ENCODE data around the gene FHIP1B. TPM values are rescaled to one million over a fixed set of nuclear protein-coding genes. Genes with fewer than 3 reads are reported as not detected.

The FHIP1B gene
- total and polyA plus RNA-seq, 4 experiments from 2014 or later = 12.0 to 50.8 (median 32.7) TPM

DNA sequence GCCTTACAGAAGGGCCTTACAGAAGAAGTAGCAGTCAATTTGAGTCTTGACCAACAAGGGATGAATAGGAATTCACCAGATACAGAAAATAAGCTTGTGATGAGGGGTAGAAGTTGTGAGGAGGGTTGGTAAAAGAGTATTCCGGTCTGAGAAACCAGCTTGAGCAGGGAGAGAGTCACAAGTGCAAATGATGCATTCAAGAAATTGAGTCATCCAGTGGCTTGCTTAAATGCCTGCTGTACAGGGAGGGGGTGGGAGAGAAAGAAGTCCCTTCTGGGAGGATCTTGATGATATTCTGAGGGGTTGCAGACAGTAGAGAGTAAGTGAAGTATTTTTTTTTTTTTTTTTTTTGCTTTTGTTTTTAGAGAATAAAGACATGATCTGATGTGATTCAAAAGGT is 34.4 kb upstream of the FHIP1B start:
- ChIA-PET CTCF (ENCODE audit: partially characterized antibody) (no interaction called here), POLR2A (ENCODE audit: partially characterized antibody) (no interaction called here)
- Histone ChIP-seq H3K9me3 (ENCODE audit: control insufficient read depth in 1 of 2, low read length in 2 of 2) (no peaks in the 10 kb centered on the region), H3K4me3 (ENCODE audit: low read length in 2 of 2) (no peak overlapping the region), H3K27me3 (ENCODE audit: insufficient read depth, low read length) (no peaks in the 10 kb centered on the region), H3K36me3 (ENCODE audit: insufficient read depth, low read length) (no peaks in the 10 kb centered on the region), H3K27ac (ENCODE audit: low read depth, low read length) (no peak overlapping the region), H3K4me1 (ENCODE audit: insufficient read depth, low read length) (no peaks in the 10 kb centered on the region)
- H3K27me3 Mint-ChIP-seq = peaks cover 15 to 30% of the 10 kb centered on the region in 2 donors
- H3K4me3 Mint-ChIP-seq = no peak overlapping the region
- H3K27ac Mint-ChIP-seq = no peak overlapping the region
- H3K9me3 Mint-ChIP-seq = no peaks in the 10 kb centered on the region
- no peak for DNase-seq
- intact Hi-C loops (cut with micrococcal nuclease) = no loop called here
- H3K4me1 Mint-ChIP-seq = no peaks in the 10 kb centered on the region
- H3K36me3 Mint-ChIP-seq = no peaks in the 10 kb centered on the region

DNA sequence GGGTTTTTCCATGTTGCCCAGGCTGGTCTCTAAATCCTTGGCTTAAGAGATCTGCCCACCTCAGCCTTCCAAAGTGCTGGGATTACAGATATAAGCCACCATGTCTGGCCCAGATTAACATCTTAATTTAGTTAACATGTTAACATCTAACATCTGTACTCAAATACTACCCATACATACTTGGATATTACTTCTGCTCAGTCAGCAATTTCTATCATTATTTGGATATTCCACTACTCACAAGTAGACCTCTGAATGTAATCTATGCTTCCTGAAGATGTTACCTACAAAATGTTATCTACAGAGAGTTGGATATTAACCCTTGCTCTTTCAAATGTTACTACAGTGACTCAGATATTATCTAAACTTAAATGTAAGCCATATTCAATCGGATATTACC is 29.2 kb upstream of the FHIP1B start:
- Histone ChIP-seq H3K9me3 (ENCODE audit: control insufficient read depth in 1 of 2, low read length in 2 of 2) (no peaks in the 10 kb centered on the region), H3K36me3 (ENCODE audit: insufficient read depth, low read length) (no peaks in the 10 kb centered on the region), H3K4me3 (ENCODE audit: low read length in 2 of 2) (no peak overlapping the region), H3K27me3 (ENCODE audit: insufficient read depth, low read length) (peaks cover 17% of the 10 kb centered on the region), H3K4me1 (ENCODE audit: insufficient read depth, low read length) (peaks cover 8% of the 10 kb centered on the region), H3K27ac (ENCODE audit: low read depth, low read length) (no peak overlapping the region)
- intact Hi-C loops (cut with micrococcal nuclease) = no loop called here
- Mint-ChIP-seq H3K4me3 (no peak overlapping the region), H3K36me3 (no peaks in the 10 kb centered on the region), H3K4me1 (peaks cover 0 to 8% (median 5%) of the 10 kb centered on the region in 4 donors), H3K27ac (no peak overlapping the region), H3K27me3 (peaks cover 4 to 17% of the 10 kb centered on the region in 2 donors), H3K9me3 (no peaks in the 10 kb centered on the region)
- ChIA-PET POLR2A (ENCODE audit: partially characterized antibody) (no interaction called here), CTCF (ENCODE audit: partially characterized antibody) (interaction anchor here (2.0 kb wide), 1 partner anchor 11 kb away, joined by 7 read pairs; no protein-coding TSS in a partner anchor)
- DNase-seq = no peak

DNA sequence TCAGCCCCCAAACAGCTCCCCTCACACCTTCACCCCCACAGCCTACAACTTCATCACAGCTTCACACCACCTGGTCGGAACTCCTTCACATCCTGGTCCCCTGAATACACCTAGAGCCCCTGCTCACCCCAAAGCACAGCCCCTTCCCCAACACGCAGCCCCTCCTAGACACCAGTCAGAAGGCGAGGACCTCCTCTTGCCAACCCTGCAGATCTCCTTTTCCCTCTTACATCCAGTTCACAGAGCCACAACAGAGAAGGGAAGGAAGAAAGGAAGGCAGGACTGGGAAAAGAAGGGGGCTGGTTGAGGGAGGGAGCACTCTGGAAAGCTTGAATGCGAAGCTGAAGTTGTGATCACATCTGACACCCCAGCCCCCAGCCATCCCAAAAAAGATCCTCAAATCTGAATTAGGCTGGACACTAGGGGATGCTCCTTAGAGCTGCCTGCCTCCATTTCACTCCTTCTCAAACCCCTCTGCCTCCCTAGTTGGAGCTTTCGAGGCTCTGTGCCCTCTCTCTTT is 25.8 kb upstream of the FHIP1B start:
- Histone ChIP-seq H3K4me1 (ENCODE audit: insufficient read depth, low read length) (peaks cover 11% of the 10 kb centered on the region), H3K4me3 (ENCODE audit: low read length in 2 of 2) (no peak overlapping the region), H3K27me3 (ENCODE audit: insufficient read depth, low read length) (peaks cover 21% of the 10 kb centered on the region), H3K36me3 (ENCODE audit: insufficient read depth, low read length) (no peaks in the 10 kb centered on the region), H3K9me3 (ENCODE audit: control insufficient read depth in 1 of 2, low read length in 2 of 2) (no peaks in the 10 kb centered on the region), H3K27ac (ENCODE audit: low read depth, low read length) (no peak overlapping the region)
- Mint-ChIP-seq H3K36me3 (no peaks in the 10 kb centered on the region), H3K4me3 (no peak overlapping the region), H3K27me3 (peaks cover 9 to 22% of the 10 kb centered on the region in 2 donors), H3K9me3 (no peaks in the 10 kb centered on the region), H3K27ac (no peak overlapping the region), H3K4me1 (peaks cover 0 to 11% (median 5%) of the 10 kb centered on the region in 4 donors)
- ChIA-PET CTCF (ENCODE audit: partially characterized antibody) (interaction anchor here (1.3 to 2.1 kb wide), 4 partner anchors 9 to 183 kb away, joined by 5 to 9 read pairs (median 5); no protein-coding TSS in a partner anchor), POLR2A (ENCODE audit: partially characterized antibody) (interaction anchor here (1.7 kb wide), 1 partner anchor 25 kb away, joined by 8 read pairs; no protein-coding TSS in a partner anchor)
- intact Hi-C loops (cut with micrococcal nuclease) = no loop called here
- DNase-seq = no peak

DNA sequence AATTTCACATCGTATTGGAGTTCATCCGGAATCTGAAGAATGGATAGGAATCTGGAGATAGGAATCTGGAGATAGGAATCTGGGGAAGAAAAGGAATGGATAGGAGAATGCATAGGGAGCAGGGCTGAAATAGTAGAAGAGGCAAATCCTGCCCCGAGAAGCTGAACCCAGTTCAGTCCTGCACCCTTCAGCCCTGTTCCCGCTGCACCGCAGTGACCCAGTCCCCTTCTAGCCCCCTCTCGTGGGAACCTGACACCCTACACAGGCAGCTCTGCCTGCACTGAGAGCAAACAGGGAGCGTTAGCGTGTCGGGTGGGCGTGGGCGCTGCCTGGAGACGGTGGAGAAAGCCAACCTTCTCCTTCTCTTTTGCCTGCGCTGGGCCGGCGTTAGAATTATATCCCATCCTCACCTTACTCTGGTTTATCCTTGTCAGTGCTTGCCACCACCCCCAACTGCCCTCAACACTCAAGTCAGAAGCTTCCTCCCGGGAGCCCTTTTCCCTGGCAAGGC is 24.2 kb upstream of the FHIP1B start:
- intact Hi-C loops (cut with micrococcal nuclease) = loop anchor here (2.0 to 10.0 kb wide), 2 partner anchors 24 to 186 kb away; partner anchors contain the start of genes FHIP1B and HPX

DNA sequence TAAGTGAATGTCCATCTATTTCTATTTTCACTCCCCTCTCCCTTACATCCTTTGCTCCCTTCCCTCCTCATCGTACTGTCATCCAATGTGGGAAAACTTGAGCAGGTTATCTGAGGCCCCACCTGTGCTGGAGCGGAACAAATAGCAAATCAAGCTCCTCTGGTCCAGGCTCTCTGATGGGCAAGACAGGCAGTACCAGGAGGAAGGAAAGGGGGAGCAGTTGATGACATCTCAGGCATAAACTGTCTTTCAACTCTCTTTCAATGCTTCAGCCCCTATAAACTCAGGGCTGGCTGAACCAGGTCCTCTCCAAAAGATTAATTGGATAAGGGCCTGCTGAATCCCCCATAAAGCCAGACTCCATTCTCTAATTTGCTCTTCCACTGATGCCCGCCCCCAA is 23.7 kb upstream of the FHIP1B start:
- CTCF ChIA-PET (ENCODE audit: partially characterized antibody) = no interaction called here
- peak overlapping the region in 4 of 8 donors; percentile 73 to 85 (median 84) for H3K4me3 Mint-ChIP-seq
- H3K4me1 Mint-ChIP-seq = peaks cover 0 to 11% (median 5%) of the 10 kb centered on the region in 4 donors

More for the DNA sequence above, 24.2 kb upstream of the FHIP1B start:
- peaks cover 0 to 11% (median 5%) of the 10 kb centered on the region in 4 donors for H3K4me1 Mint-ChIP-seq
- H3K27me3 ChIP-seq (ENCODE audit: insufficient read depth, low read length) = peaks cover 21% of the 10 kb centered on the region
- no peak for DNase-seq
- H3K27ac Mint-ChIP-seq = no peak overlapping the region
- no peaks in the 10 kb centered on the region for H3K36me3 Mint-ChIP-seq
- H3K4me1 ChIP-seq (ENCODE audit: insufficient read depth, low read length) = peaks cover 11% of the 10 kb centered on the region
- no peak overlapping the region for H3K27ac ChIP-seq (ENCODE audit: low read depth, low read length)
- H3K4me3 ChIP-seq (ENCODE audit: low read length in 2 of 2) = peak overlapping the region in 1 of 2 donors; percentile 23
- peaks cover 8 to 11% of the 10 kb centered on the region in 2 donors for H3K27me3 Mint-ChIP-seq
- no peaks in the 10 kb centered on the region for H3K36me3 ChIP-seq (ENCODE audit: insufficient read depth, low read length)
- no peaks in the 10 kb centered on the region for H3K9me3 ChIP-seq (ENCODE audit: control insufficient read depth in 1 of 2, low read length in 2 of 2)
- POLR2A ChIA-PET (ENCODE audit: partially characterized antibody) = interaction anchor here (0.8 kb wide), 1 partner anchor 21 kb away, joined by 4 read pairs; no protein-coding TSS in a partner anchor
- peak overlapping the region; percentile 73 to 86 (median 83) for H3K4me3 Mint-ChIP-seq
- no peaks in the 10 kb centered on the region for H3K9me3 Mint-ChIP-seq
- CTCF ChIA-PET (ENCODE audit: partially characterized antibody) = interaction anchor here (0.5 to 1.6 kb wide), 2 partner anchors 70 to 105 kb away, joined by 5 to 9 read pairs; no protein-coding TSS in a partner anchor

DNA sequence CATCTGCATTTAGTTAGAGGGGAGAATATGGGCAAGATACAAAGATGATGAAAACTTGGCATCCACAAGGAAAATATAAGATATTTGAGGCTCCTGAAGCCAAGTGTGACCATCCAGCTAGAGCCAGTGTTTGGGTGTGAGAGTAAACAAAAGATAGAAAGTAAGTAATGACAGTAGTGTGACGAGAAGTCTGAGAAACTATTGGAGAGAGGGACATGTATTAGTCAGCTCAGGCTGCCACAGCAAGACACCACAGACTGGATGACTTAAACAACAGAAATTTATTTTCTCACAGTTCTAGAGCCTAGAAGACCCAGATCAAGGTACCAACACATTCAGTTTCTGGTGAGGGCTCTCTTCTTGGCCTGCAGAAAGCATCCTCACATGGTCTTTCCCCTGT is 18.8 kb upstream of the FHIP1B start:
- H3K4me1 Mint-ChIP-seq = no peaks in the 10 kb centered on the region
- no peaks in the 10 kb centered on the region for H3K9me3 Mint-ChIP-seq
- intact Hi-C loops (cut with micrococcal nuclease) = loop anchor here (10.0 kb wide), 1 partner anchor 192 kb away; the partner anchor contains the start of gene HPX
- Histone ChIP-seq H3K36me3 (ENCODE audit: insufficient read depth, low read length) (no peaks in the 10 kb centered on the region), H3K27me3 (ENCODE audit: insufficient read depth, low read length) (no peaks in the 10 kb centered on the region), H3K4me1 (ENCODE audit: insufficient read depth, low read length) (no peaks in the 10 kb centered on the region), H3K4me3 (ENCODE audit: low read length in 2 of 2) (no peak overlapping the region), H3K27ac (ENCODE audit: low read depth, low read length) (no peak overlapping the region), H3K9me3 (ENCODE audit: control insufficient read depth in 1 of 2, low read length in 2 of 2) (no peaks in the 10 kb centered on the region)
- DNase-seq = no peak
- H3K27me3 Mint-ChIP-seq = peaks cover 4 to 6% of the 10 kb centered on the region in 2 donors
- ChIA-PET POLR2A (ENCODE audit: partially characterized antibody) (no interaction called here), CTCF (ENCODE audit: partially characterized antibody) (interaction anchor here (1.7 to 5.1 kb wide), 6 partner anchors 10 to 101 kb away, joined by 7 to 60 read pairs (median 22); partner anchors contain the start of gene FHIP1B)
- no peaks in the 10 kb centered on the region for H3K36me3 Mint-ChIP-seq
- H3K27ac Mint-ChIP-seq = no peak overlapping the region
- H3K4me3 Mint-ChIP-seq = no peak overlapping the region

More for the DNA sequence above, 23.7 kb upstream of the FHIP1B start:
- POLR2A ChIA-PET (ENCODE audit: partially characterized antibody) = interaction anchor here (0.8 kb wide), 1 partner anchor 21 kb away, joined by 4 read pairs; no protein-coding TSS in a partner anchor
- H3K4me3 ChIP-seq (ENCODE audit: low read length in 2 of 2) = no peak overlapping the region
- no peaks in the 10 kb centered on the region for H3K9me3 Mint-ChIP-seq
- no peak for DNase-seq
- peaks cover 8 to 11% of the 10 kb centered on the region in 2 donors for H3K27me3 Mint-ChIP-seq
- H3K27me3 ChIP-seq (ENCODE audit: insufficient read depth, low read length) = peaks cover 21% of the 10 kb centered on the region
- H3K4me1 ChIP-seq (ENCODE audit: insufficient read depth, low read length) = peaks cover 11% of the 10 kb centered on the region
- no peaks in the 10 kb centered on the region for H3K36me3 ChIP-seq (ENCODE audit: insufficient read depth, low read length)
- no peaks in the 10 kb centered on the region for H3K36me3 Mint-ChIP-seq
- no peak overlapping the region for H3K27ac Mint-ChIP-seq
- no peaks in the 10 kb centered on the region for H3K9me3 ChIP-seq (ENCODE audit: control insufficient read depth in 1 of 2, low read length in 2 of 2)
- intact Hi-C loops (cut with micrococcal nuclease) = loop anchor here (2.0 to 10.0 kb wide), 2 partner anchors 23 to 187 kb away; partner anchors contain the start of genes FHIP1B and HPX
- H3K27ac ChIP-seq (ENCODE audit: low read depth, low read length) = no peak overlapping the region

DNA sequence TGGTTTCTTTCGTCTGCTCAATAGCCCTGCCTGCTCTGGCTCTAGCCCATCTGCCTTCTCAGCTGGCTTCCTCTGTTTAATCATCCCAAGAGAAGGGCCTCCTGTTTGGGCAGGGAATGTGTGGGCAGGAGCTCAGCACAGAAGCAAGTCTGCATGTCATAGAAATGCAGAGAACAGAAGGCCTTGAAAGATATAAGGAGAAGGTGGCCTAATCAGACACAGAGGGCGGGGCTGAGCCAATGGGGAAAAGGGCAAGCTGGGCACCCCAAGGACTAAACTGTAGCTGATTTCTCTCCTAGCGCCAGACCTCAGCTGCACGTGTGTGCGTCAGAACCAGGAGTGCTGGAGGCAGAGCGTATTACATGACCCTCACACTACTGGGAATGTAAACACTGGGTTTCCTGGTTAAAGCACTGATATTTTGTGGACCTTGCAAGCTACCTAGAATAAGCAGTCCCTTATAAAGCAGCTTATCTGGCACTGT is 17.6 kb upstream of the FHIP1B start:
- DNase-seq = no peak
- Mint-ChIP-seq H3K4me1 (no peaks in the 10 kb centered on the region), H3K27ac (no peak overlapping the region), H3K4me3 (no peak overlapping the region), H3K9me3 (no peaks in the 10 kb centered on the region), H3K36me3 (no peaks in the 10 kb centered on the region), H3K27me3 (peaks cover 0 to 1% of the 10 kb centered on the region in 2 donors)
- Histone ChIP-seq H3K4me3 (ENCODE audit: low read length in 2 of 2) (no peak overlapping the region), H3K4me1 (ENCODE audit: insufficient read depth, low read length) (no peaks in the 10 kb centered on the region), H3K36me3 (ENCODE audit: insufficient read depth, low read length) (no peaks in the 10 kb centered on the region), H3K9me3 (ENCODE audit: control insufficient read depth in 1 of 2, low read length in 2 of 2) (no peaks in the 10 kb centered on the region), H3K27ac (ENCODE audit: low read depth, low read length) (no peak overlapping the region), H3K27me3 (ENCODE audit: insufficient read depth, low read length) (no peaks in the 10 kb centered on the region)
- POLR2A ChIA-PET (ENCODE audit: partially characterized antibody) = no interaction called here
- CTCF ChIA-PET (ENCODE audit: partially characterized antibody) = interaction anchor here (0.9 to 5.1 kb wide), 14 partner anchors 9 to 191 kb away, joined by 3 to 60 read pairs (median 10); partner anchors contain the start of genes CCKBR, CNGA4 and FHIP1B
- intact Hi-C loops (cut with micrococcal nuclease) = loop anchor here (1.0 to 10.0 kb wide), 3 partner anchors 63 to 193 kb away; partner anchors contain the start of gene HPX

All from CD4-positive, alpha-beta memory T cell (primary cell).